ENCODE measurements around the gene EPB41L4A.

EPB41L4A gene

GRCh38 chr5:112202694-112203093 is 216.4 kb downstream of the EPB41L4A start:
- no peak overlapping the region for H3K27ac ChIP-seq
- H3K4me3 ChIP-seq (ENCODE audit: low read depth, low read length), result no peak overlapping the region
- H3K27me3 ChIP-seq (replicated peaks), result no peaks in the 10 kb centered on the region
- no peak for DNase-seq
- in situ Hi-C loops (cut with HindIII; ENCODE audit: low pct_ligation_motif_present, low sequenced_read_pairs), result no loop called here
- H3K36me3 ChIP-seq (replicated peaks), result no peaks in the 10 kb centered on the region
- TF ChIP-seq CTCF (IDR thresholded peaks at IDR 0.05; ENCODE audit: low read depth, low read length, missing control alignments), result no peak

- in situ Hi-C loops (cut with HindIII; ENCODE audit: low pct_ligation_motif_present, low sequenced_read_pairs), result no loop called here
- H3K4me3 ChIP-seq (ENCODE audit: low read depth, low read length), result no peak overlapping the region
- DNase-seq, result no peak
- H3K27me3 ChIP-seq (replicated peaks), result no peaks in the 10 kb centered on the region
- H3K36me3 ChIP-seq (replicated peaks), result no peaks in the 10 kb centered on the region
- no peak overlapping the region for H3K27ac ChIP-seq
- no peak for TF ChIP-seq CTCF (IDR thresholded peaks at IDR 0.05; ENCODE audit: low read depth, low read length, missing control alignments)
Measured at GRCh38 chr5:112201141-112201540, 217.9 kb downstream of the EPB41L4A start.

DNA sequence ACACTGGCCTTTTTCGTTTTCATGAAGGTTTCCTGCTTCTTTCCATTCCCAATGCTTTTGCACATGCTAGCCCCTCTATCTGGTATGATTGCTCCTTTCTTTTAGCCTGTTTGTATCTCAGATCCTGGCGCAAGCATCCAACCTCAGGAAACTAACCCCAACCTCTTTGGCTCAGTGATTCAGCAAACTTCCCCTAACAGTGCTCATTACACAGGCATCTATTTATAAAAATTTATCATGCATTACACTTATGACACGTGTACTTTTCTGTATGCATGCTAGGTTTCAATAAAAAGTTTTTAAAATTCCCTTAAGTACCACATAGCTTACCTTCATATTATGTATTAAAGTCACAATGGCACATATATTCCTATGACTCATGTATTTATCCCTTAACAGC is 218.9 kb downstream of the EPB41L4A start:
- TF ChIP-seq CTCF (IDR thresholded peaks at IDR 0.05; ENCODE audit: low read depth, low read length, missing control alignments), result no peak
- no peak overlapping the region for H3K27ac ChIP-seq
- no peaks in the 10 kb centered on the region for H3K36me3 ChIP-seq (replicated peaks)
- H3K4me3 ChIP-seq (ENCODE audit: low read depth, low read length), result no peak overlapping the region
- in situ Hi-C loops (cut with HindIII; ENCODE audit: low pct_ligation_motif_present, low sequenced_read_pairs), result no loop called here
- no peak for DNase-seq
- H3K27me3 ChIP-seq (replicated peaks), result no peaks in the 10 kb centered on the region

- H3K27me3 ChIP-seq (replicated peaks), result no peaks in the 10 kb centered on the region
- no peak overlapping the region for H3K4me3 ChIP-seq (ENCODE audit: low read depth, low read length)
- in situ Hi-C loops (cut with HindIII; ENCODE audit: low pct_ligation_motif_present, low sequenced_read_pairs), result no loop called here
- no peaks in the 10 kb centered on the region for H3K36me3 ChIP-seq (replicated peaks)
- no peak for TF ChIP-seq CTCF (IDR thresholded peaks at IDR 0.05; ENCODE audit: low read depth, low read length, missing control alignments)
- no peak overlapping the region for H3K27ac ChIP-seq
- no peak for DNase-seq
Measured at GRCh38 chr5:112196584-112196983, 222.5 kb downstream of the EPB41L4A start.

DNA sequence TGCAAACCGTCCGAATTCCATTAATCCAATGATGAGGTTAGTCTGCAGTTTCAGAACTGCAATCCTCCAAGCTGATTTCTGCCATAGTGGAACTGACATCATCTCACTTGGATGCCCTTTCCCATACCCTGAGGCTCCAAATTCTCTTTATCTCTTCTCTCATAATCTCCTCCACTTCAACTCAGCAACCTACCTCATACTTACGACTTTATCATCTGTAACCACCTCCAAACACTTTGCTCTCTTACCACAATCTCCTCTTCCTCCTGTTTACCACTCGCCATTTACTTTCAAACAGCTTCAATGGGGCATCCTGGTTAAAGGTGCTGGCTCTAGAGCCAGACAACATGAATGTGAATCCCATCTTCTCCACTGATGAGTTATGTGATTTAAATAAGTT is 223.2 kb downstream of the EPB41L4A start:
- no peaks in the 10 kb centered on the region for H3K27me3 ChIP-seq (replicated peaks)
- no peaks in the 10 kb centered on the region for H3K36me3 ChIP-seq (replicated peaks)
- DNase-seq, result no peak
- no peak overlapping the region for H3K27ac ChIP-seq
- in situ Hi-C loops (cut with HindIII; ENCODE audit: low pct_ligation_motif_present, low sequenced_read_pairs), result no loop called here
- TF ChIP-seq CTCF (IDR thresholded peaks at IDR 0.05; ENCODE audit: low read depth, low read length, missing control alignments), result no peak
- no peak overlapping the region for H3K4me3 ChIP-seq (ENCODE audit: low read depth, low read length)

GRCh38 chr5:112192866-112193265 is 226.2 kb downstream of the EPB41L4A start:
- Histone ChIP-seq H3K36me3 (replicated peaks) (no peaks in the 10 kb centered on the region), H3K27me3 (replicated peaks) (no peaks in the 10 kb centered on the region), H3K27ac (no peak overlapping the region), H3K4me3 (ENCODE audit: low read depth, low read length) (no peak overlapping the region)
- in situ Hi-C loops (cut with HindIII; ENCODE audit: low pct_ligation_motif_present, low sequenced_read_pairs), result no loop called here
- TF ChIP-seq CTCF (IDR thresholded peaks at IDR 0.05; ENCODE audit: low read depth, low read length, missing control alignments), result no peak
- no peak for DNase-seq

Data from brain microvascular endothelial cell (primary cell).